ENCODE measurements around the gene EDN1.

EDN1 gene

DNA sequence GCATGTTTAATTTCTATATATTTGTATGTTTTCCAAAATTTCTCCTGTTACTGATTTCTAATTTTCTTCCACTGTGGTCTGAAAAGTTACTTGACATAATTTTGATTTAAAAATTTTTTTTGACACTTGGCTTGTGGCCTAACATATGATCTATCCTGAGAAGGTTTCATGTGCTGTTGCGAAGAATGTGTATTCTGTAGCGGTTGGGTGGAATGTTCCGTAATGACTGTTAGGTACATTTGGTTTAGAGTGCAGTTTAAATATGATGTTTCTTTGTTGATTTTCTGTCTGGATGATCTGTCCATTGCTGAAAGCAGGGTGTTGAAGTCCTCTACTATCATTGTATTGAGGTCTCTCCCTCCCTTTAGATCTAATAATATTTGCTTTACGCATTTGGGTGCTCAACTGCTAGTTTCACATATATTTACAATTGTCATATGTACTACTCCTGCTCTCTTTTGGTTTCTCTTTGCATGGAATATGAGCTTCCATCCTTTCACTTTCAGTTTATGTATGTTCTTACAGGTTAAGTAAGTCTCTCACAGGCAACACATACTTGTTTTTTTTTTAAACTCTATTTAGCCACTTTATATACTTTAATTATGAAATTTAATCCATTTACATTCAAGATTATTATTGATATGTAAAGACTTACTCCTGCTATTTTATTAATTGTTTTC lies 19.5 kb upstream of the EDN1 start:
- no peak for DNase-seq

DNA sequence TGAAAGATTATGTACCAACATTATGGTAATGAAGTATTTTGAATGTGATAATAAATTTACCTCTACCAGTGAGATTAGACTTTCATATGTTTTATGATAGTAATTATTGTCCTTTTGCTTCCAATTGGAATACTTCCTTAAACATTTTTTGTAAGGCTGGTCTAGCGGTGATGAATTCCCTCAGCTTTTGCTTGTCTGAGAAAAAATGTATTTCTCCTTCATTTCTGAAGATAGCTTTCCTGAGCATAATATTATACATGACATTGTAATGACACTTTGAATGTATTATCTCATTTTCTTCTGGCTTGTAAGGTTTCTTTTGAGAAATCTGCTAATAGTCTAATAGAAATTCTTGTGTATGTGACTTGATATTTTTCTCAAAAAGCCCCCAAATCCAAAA lies 18.6 kb upstream of the EDN1 start:
- DNase-seq, result no peak

DNA sequence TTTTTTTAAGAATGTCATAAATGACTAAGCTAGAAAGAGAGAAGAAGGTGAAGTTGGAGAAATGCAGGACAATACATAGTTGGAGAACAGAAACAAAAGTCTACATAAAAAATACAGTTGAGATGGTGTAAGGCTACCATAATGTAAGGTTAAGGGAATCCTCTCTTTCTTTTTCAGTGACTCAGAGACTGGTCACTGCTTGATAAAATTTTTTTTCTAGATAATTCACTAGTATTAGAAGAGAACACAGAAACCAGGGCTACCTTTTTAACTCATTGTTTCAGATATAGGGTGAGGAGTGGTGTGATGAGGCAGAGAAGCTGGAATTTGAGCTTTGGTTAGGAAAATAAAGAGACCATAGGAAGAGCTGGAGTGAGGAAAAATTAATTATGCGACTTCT lies 18.2 kb upstream of the EDN1 start:
- DNase-seq, result no peak

DNA sequence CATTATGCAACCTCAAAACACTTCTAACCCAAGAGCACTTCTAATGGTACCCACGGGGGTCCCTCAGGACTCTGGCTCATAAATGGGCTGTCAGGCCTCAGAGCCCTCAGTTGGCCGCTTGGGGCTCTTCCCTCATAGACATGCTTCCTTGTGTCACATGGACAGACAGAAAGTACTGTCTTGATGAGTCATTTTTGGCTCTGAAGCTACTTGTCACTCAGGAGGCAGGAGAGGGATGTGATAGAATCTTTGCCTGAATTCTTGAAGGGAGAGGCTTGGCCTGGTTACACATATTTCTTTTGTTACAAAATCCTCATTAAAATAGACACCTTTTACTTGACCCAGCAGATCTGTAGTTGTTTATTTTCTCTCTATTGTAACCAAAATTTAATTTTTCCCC lies 15.1 kb upstream of the EDN1 start:
- no peak for DNase-seq

DNA sequence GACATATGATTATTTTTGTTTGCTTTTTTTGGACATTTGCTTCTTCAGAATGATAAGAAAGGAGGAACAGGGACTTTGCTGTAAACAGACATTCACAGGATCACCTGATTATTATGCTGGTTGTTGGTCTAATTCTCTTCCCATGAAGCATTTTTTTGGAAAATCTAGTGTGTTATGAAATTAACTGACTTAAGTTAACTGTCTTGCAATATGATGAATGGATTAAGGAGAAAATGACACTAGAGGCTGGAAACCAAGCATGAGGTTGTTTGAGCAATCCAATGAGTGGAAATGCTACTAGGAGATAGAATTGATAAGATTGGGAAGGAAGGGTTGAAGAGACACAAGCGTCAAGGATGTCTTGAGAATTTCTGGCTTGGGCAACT lies 13.2 kb upstream of the EDN1 start:
- no peak for DNase-seq

DNA sequence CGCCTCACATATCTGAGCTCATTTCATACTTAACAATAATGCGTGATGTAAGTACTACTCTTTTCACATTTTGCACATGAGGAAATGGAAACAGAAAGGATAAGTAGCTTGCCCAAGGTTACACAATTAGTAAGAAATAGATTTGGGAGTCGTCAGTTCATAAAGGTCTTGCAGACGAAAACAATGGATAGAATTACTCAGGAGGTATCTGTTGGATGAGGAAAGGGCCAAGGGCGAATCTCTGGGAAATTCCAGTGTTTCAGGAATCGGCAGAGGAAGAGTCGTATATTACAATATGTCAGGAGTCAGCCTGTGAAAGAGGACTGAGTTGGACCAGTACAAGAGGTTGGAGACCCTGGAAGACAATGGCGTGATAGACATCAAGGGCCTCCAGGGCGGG lies 12.8 kb upstream of the EDN1 start:
- no peak for DNase-seq

DNA sequence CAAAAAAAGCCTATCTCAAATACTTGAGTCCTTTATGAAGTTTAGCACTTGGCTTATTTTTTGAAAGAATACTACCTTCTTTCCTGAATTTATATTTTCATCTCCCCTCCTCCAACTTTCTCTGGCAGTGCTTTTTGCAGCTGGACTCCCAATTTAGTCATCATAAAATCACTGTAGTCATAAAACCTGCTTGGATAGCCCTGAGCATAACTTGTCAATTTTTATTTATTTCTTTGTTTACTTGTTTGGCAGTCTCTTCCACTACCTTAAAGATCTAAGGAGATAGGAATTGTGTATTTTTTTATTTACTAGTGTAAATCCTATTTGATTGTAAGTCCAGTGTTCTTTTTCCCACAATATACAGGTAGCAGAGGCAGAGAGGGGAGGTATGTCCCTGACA lies 11.2 kb upstream of the EDN1 start:
- no peak for DNase-seq

DNA sequence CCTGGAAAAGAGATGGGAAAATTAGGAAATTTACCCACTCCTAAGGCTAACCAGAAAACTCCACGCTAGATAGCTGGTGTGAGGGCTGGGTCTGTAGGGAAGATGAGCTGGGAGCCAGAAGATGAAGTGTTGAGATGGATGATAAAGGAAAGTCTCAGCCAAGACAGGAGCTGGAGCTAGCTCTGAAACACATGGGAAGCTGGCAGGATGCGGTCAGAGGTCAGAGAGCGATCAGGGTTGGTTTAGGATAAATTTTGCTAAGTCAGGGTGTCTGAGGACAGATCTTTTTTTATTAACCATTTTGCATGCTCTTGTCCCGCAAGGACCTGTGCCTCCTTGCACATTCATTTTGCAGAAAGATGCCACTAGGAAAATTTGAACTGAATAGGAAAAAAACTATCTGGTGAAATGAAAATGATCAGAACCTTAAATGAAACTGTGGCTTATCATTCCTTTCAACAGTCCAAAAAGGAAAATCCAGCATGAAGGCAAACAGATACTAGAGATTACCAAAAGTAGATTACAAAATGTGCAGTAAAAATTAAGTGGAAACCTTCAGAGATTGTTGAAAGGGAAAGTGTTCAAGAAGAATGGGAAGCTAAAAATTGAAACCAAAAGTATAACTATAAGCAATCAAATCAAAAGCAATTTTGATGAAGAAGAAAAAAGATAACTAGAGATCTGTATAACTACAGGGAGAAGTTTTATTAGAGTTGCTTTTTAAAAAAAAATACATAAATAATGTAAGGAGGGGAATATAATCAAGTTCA lies 10.7 kb upstream of the EDN1 start:
- no peak for DNase-seq

DNA sequence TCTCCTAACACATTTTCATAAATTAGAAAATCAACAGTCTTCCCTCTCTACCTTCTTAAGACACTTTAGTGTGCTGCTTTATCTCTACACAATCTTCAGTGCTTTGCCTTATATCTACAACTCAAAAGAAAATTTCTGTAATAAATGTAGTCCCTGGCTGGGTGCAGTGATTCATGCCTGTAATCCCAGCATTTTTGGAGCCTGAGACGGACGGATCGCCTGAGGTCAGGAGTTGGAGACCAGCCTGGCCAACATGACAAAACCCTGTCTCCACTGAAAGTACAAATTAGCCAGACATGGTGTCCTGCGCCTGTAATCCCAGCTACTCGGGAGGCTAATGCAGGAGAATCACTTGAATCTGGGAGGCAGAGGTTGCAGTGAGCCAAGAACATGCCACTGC lies 9.7 kb upstream of the EDN1 start:
- DNase-seq, result no peak

DNA sequence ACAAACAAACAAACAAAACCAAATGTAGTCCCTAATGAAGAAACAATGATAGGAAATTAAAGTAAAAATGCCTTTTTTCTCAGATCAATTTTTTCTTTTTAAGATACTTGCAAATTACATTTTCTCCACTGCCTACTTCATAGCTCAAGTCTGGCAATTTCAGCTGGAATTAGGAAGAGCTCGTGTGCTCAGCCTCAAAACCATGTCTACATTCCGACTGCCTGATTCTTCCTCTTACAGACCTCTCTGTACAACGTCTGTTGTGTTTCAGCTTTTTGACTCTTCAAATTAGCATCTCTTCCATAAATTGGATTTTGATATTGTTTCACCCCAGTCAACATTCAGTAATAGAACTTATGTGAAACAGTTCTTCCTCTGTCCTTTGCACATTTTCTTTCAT lies 9.3 kb upstream of the EDN1 start:
- no peak for DNase-seq

DNA sequence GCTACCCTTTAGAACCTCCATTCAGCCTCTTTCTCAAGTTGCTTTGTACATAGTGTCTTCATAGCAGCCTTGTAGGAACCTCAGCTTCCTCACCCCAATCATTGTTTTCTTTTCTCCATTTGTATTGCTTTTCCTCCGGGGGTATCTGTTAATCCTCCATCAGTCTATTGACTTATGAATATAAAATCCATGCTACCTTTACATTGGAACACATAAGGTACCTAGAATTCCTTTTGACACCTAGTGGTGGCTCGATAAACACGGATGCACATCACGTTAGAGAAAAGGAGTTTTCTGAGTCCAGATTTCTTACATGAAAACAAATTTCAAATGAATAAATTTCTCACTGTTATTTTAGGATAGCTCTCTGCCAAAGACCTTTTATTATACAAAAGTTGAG lies 6.3 kb upstream of the EDN1 start:
- DNase-seq, result no peak

DNA sequence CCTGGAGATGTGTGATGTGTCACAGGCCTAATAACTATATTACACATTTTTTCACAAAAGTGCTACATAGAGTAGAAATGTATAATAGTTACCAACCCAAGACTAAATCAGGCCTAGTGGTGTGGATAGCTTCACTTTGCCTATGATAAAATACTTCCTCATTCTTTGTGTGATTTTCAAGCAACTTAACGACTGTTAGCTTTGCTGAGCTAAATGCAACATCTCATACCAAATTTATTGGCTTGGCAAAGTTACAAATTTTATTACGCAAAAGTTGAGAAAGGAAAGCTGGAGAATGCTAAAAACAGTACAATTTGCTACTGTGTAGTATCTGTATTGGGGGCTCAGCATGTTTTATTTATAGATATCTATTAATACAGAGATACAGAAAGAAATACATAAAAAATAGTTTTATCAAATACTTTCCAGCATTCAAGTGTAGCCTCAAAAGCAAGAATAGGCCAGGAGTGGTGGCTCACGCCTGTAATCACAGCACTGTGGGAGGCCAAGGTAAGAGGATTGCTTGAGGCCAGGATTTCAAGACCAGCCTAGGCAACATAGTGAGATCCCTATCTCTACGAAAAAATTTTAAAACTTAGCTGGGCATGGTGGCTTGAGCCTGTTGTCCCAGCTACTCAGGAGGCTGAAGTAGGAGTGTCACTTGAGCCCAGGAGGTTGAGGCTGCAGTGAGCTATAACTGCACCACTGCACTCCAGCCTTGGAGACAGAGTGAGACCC lies 3.6 kb upstream of the EDN1 start:
- no peak for DNase-seq

DNA sequence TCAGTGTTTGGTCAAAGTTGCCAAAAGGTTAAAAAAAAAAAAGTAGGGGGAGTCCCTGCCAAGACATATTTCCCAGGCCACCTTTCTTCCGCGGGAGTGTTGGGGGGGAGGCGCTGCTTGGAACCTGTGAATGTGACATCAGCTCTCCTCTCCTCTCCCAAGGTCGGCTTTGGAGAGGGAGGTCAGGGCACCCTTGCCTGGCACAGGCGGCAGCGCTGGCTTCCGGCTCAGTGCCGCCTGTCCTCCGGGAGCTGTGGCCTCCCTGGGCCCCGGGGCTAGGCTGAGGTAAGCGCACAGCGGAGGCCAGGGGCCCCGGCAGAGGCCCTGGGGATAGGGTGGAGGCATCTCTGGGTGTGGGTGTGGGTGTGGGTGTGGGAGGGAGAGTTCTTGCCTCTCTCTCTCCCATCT lies 1.9 kb upstream of the EDN1 start:
- no peak for DNase-seq

DNA sequence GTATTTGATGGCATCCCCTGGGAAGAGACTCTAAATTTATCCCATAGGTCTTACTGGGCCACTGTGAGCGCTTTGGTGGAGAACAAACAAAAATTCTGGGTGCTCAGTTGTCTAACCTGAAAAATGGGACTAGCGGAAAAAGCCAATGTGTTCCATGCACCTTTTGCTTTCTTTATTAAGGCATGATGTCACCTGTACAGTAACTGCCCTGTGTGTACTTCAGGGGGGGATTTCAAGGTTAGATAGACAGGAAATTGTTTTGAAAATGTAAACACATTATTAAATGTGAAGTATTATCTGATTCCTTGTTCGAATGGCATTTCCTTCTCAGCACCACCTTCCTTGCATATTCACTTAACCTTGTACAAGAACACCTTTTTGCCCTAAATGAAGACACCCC lies 1.2 kb upstream of the EDN1 start:
- DNase-seq, result no peak

DNA sequence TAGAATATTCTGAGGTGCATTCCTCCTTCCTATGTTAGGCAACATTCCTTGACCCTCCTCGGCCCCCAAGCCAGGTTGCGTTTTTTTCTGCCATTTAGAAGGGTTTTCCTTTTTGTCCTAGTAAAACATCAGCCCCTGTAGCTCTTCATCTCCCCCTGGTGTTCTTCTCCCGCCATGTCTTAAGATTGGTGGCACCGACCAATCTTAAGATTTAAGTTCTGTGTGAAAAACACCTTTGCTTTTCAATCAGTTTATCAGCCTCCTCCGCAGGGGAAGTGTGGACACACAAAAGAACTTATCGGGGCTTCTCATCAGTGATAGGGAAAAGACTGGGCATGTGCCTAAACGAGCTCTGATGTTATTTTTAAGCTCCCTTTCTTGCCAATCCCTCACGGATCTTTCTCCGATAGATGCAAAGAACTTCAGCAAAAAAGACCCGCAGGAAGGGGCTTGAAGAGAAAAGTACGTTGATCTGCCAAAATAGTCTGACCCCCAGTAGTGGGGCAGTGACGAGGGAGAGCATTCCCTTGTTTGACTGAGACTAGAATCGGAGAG lies 719 bp upstream of the EDN1 start:
- DNase-seq, result no peak

DNA sequence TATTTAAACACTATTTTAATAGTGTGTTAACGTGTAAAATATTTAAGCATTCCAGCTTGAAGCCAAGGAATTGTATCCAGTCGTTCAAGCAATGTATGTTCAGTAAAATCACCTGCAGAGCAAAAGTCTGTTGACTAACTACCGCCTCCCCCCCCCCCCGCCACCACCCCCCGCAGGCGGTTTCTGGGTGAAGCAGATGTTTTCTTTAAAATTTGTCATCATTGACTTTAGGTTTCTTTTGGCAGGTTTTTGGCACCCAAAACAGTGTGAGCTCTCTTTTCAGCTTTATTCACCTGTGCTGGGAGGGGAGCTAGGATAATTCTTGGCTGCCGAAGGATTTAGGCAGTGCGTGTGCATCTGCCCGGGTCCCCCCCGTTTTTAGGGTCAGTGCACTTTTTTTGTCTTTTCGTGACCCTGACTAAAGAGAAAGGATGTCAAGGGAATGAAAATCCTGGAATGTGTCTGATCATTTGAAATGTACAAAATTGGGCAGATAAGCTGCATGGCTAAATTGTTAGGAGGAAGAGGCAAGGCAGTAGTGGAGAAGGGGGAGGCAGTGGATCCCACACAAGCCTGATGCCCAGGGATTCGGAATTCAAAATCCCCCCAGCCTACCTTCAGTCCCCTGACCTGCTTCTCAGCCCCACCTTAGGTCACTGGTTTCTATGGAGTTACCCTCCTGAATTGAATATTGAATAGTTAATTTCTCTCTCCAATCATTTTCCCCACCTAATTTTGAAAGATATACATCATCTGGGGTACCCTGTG lies 1.1 kb downstream of the EDN1 start:
- no peak for DNase-seq

DNA sequence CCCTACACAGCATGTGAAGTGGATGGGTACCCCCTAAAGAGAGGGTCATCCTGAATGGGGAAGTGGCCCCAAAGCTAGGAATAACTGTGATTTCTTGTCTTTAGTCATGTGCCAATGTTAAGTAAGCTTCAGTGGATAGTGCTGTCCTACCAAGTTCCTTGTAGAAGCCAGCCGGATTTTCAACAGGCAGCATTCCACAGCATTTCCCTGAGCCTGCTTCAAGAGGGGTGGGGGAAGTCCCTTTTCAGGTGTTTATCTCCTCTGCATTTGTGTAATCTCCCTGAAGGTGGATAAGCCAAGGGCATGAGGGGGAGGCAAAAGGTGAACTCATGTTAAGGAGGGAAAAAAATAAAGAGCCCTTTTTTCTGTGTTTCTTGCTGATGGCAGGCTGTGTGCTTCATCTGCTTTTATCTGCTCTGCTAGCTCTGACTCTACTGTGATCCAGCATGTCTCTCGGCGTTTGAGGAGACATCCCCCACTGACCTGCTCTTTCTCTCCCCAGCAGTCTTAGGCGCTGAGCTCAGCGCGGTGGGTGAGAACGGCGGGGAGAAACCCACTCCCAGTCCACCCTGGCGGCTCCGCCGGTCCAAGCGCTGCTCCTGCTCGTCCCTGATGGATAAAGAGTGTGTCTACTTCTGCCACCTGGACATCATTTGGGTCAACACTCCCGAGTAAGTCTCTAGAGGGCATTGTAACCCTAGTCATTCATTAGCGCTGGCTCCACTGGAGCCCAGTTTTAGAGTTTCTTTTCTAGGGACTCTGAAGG lies 1.9 kb downstream of the EDN1 start:
- DNase-seq, result no peak

DNA sequence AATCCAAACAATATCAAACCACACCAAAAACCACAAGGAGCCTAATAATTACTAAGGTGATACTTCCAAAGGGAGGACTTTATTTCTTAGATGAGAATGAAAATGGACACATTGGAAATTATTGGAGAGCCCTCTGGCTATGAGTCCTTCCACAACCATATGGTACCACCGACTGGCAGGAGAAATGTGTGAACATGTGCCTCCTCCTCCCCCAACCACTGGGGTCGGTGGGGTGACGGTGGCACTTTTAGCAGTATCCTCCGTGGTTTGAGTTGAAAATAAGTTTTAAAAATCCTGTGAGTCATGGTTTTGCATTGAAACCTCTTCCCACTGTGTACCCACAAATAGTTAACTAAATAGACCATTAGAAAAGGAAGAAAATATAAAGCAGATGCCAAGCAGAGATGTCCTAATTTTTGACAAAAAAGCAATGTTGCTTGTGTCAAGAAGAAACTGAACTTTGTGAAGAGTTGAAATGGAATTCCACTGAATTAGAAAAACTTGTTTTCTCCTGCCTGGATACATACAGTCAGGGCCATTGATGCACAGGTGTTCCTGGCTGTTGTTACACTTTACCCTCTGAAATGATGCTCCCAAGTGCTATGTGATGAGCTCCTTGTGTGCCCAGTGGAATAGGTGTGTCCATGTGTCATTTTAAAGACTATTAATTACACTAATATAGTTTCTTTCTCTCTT lies 3.2 kb downstream of the EDN1 start:
- no peak for DNase-seq

DNA sequence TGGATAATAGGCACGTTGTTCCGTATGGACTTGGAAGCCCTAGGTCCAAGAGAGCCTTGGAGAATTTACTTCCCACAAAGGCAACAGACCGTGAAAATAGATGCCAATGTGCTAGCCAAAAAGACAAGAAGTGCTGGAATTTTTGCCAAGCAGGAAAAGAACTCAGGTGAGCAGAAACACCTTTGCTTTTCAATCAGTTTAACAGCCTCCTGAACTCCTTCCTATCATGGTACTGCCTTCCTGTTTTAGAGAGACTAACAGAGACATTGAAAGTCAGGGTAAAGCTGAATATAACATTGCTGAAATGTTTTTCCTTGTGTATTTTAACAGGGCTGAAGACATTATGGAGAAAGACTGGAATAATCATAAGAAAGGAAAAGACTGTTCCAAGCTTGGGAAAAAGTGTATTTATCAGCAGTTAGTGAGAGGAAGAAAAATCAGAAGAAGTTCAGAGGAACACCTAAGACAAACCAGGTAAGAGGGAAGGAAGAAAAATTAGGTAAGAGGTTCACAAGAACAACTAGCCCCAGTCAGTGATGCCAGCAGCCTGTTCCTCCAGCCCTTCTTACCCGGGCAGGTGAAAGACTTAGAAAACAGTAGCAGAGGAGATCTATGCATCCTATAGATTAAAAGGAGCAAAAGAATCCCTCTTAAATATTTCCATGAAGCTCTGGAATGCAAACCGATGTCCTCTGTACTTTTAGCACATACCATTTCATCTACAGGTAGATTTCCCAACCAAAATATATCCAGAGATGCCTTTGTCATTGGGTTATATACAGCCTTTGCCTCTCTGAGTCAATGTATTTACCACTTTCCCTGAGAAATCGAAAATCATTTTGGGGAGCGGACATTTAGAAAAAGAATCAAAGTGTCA lies 4.0 kb downstream of the EDN1 start:
- no peak for DNase-seq

DNA sequence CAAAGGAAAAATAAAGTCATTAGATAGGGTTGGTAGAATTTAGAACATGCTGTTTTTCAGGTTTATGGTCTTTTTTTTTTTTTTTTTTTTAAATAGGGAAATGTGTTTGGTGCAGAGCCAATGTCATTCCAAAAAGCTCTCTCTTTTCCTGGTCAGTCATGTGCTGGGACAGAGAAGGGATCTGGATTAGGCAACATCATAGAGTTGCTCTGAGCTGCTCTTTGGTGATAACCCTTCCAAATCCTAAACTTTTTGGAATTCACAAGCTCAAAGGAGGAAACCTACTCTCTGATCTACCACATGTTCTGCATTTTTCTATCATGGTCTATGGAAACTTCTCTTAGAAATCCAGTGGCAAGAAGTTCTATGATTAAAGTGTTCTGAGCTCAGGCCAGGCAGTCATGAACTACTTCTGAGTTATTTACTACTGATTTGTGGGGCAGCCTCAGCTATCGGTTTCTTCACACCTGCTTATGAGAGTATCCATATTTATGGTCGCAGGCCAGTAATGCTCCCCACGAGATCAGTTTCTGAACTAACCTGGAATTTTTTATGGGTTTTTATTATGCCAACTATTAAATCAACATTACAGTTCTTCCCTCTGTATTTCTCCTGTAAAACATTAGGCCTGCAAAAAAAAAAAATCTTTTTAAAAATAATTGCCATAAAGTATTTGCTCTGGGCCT lies 4.8 kb downstream of the EDN1 start:
- DNase-seq, result no peak
